MM.1S (cell line): Measurements from ENCODE around the gene ELK1.

Source experiments
- DNase-seq: peaks from one replicate; pipeline ENCODE4 v3.0.0-alpha.2; 2015
- H2AFZ ChIP-seq: fragments of 300-600 bp; sonication (generic); 2 replicates; pipeline ENCODE4 v1.6.0; 2016; ENCODE audit warnings: antibody characterized with exemption, low read length
- H3F3A ChIP-seq: fragments of 300-600 bp; sonication (generic); 2 replicates; pipeline ENCODE4 v1.6.1; 2016; ENCODE audit warnings: mild to moderate bottlenecking, antibody characterized with exemption, low read length, moderate library complexity, mixed read lengths; ENCODE audit not compliant: insufficient read depth
- H3K27ac ChIP-seq: fragments of 300-600 bp; sonication (generic); 2 replicates; pipeline ENCODE4 v1.5.1; 2016; ENCODE audit warnings: mild to moderate bottlenecking, low read length
- H3K27me3 ChIP-seq: fragments of 300-600 bp; sonication (generic); replicated peaks from 2 replicates; pipeline ENCODE4 v1.6.0; 2016; ENCODE audit warnings: low read length; ENCODE audit not compliant: insufficient read depth
- H3K36me3 ChIP-seq: fragments of 300-600 bp; sonication (generic); replicated peaks from 2 replicates; pipeline ENCODE4 v1.6.1; 2016; ENCODE audit warnings: mild to moderate bottlenecking, low read length, mixed read lengths; ENCODE audit not compliant: insufficient read depth
- H3K4me1 ChIP-seq: fragments of 300-600 bp; sonication (generic); 2 replicates; pipeline ENCODE4 v1.6.1; 2016; ENCODE audit warnings: low read length, mixed read lengths
- H3K4me2 ChIP-seq: fragments of 300-600 bp; sonication (generic); 2 replicates; pipeline ENCODE4 v1.6.0; 2016; ENCODE audit warnings: low read depth, low read length
- H3K4me3 ChIP-seq: fragments of 300-600 bp; sonication (generic); 2 replicates; pipeline ENCODE4 v1.5.1; 2016; ENCODE audit warnings: low read length, mixed read lengths
- H3K79me2 ChIP-seq: fragments of 300-600 bp; sonication (generic); 2 replicates; pipeline ENCODE4 v1.6.1; 2016; ENCODE audit warnings: mixed run types, low read length, mixed read lengths
- H3K9ac ChIP-seq: fragments of 300-600 bp; sonication (generic); 2 replicates; pipeline ENCODE4 v1.6.1; 2016; ENCODE audit warnings: low read length, mixed read lengths
- H3K9me2 ChIP-seq: fragments of 300-600 bp; sonication (generic); replicated peaks from 2 replicates; pipeline ENCODE4 v1.6.1; 2016; ENCODE audit warnings: mild to moderate bottlenecking, low read length, mixed read lengths; ENCODE audit not compliant: insufficient read depth
- H3K9me3 ChIP-seq: fragments of 300-600 bp; sonication (generic); replicated peaks from 2 replicates; pipeline ENCODE4 v1.6.1; 2016; ENCODE audit warnings: mild to moderate bottlenecking, low read length, mixed read lengths; ENCODE audit not compliant: insufficient read depth
- H4K20me1 ChIP-seq: fragments of 300-600 bp; sonication (generic); 2 replicates; pipeline ENCODE4 v1.6.1; 2016; ENCODE audit warnings: mild to moderate bottlenecking, low read length, moderate library complexity, mixed read lengths; ENCODE audit not compliant: insufficient read depth
- EZH2 ChIP-seq: fragments of 300-600 bp; sonication (generic); optimal IDR thresholded peaks from 2 replicates; pipeline ENCODE3; 2017; ENCODE audit warnings: low read depth, mild to moderate bottlenecking, antibody characterized with exemption, low read length, mixed read lengths
- EZH2phosphoT487 ChIP-seq: fragments of 300-600 bp; sonication (generic); IDR thresholded peaks from 2 replicates; pipeline ENCODE4 v1.6.1; 2018; ENCODE audit warnings: antibody characterized with exemption, low read length
- TF ChIP-seq, protein P1 (sequence below): fragments of 300-600 bp; sonication (generic); IDR thresholded peaks from 2 replicates; pipeline ENCODE4 v1.5.1; 2016; ENCODE audit warnings: antibody characterized with exemption, low read length, mixed read lengths

Gene ELK1

GRCh38 chrX:47595716-47596251, 54.6 kb downstream of the ELK1 start:
- Histone ChIP-seq H3K36me3 (no peaks in the 10 kb centered on the region), H2AFZ (no peak overlapping the region), H3K9me3 (no peaks in the 10 kb centered on the region), H3K4me2 (no peak overlapping the region), H3K79me2 (no peaks in the 10 kb centered on the region), H3K4me3 (no peak overlapping the region), H3K9me2 (no peaks in the 10 kb centered on the region), H3K27me3 (no peaks in the 10 kb centered on the region), H3F3A (no peaks in the 10 kb centered on the region), H3K27ac (no peak overlapping the region), H4K20me1 (no peaks in the 10 kb centered on the region), H3K9ac (no peak overlapping the region), H3K4me1 (no peaks in the 10 kb centered on the region)
- TF ChIP-seq EZH2: no peak
- no peak for DNase-seq

DNA sequence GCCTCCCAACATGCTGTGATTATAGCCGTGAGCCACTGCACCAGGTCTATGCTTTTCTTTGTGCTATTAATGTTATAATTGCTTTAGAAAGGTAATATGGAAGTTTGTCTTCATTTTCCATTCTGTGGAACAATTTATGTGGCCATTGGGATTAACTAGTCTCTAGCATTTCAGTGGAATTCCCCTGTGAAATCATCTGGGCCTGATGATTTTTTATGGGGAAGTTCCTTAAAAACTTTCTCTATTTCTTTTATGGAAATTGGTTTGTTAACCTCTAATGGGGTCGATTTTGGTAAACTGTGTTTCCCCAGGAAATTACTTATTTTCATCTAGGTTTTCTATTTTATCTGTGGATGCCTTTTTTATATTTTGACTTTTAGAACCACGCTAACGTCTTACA, 56.8 kb downstream of the ELK1 start:
- no peak for TF ChIP-seq EZH2phosphoT487
- no peak for TF ChIP-seq EZH2
- TF ChIP-seq, protein P1, sequence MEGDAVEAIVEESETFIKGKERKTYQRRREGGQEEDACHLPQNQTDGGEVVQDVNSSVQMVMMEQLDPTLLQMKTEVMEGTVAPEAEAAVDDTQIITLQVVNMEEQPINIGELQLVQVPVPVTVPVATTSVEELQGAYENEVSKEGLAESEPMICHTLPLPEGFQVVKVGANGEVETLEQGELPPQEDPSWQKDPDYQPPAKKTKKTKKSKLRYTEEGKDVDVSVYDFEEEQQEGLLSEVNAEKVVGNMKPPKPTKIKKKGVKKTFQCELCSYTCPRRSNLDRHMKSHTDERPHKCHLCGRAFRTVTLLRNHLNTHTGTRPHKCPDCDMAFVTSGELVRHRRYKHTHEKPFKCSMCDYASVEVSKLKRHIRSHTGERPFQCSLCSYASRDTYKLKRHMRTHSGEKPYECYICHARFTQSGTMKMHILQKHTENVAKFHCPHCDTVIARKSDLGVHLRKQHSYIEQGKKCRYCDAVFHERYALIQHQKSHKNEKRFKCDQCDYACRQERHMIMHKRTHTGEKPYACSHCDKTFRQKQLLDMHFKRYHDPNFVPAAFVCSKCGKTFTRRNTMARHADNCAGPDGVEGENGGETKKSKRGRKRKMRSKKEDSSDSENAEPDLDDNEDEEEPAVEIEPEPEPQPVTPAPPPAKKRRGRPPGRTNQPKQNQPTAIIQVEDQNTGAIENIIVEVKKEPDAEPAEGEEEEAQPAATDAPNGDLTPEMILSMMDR: no peak
- Histone ChIP-seq H3K4me3 (no peak overlapping the region), H3K27me3 (no peaks in the 10 kb centered on the region), H3K27ac (no peak overlapping the region), H3K4me2 (no peak overlapping the region), H3K9ac (no peak overlapping the region), H3K9me3 (no peaks in the 10 kb centered on the region), H3F3A (no peaks in the 10 kb centered on the region), H3K36me3 (no peaks in the 10 kb centered on the region), H2AFZ (no peak overlapping the region), H3K79me2 (no peaks in the 10 kb centered on the region), H4K20me1 (no peaks in the 10 kb centered on the region), H3K9me2 (no peaks in the 10 kb centered on the region), H3K4me1 (no peaks in the 10 kb centered on the region)
- no peak for DNase-seq

DNA sequence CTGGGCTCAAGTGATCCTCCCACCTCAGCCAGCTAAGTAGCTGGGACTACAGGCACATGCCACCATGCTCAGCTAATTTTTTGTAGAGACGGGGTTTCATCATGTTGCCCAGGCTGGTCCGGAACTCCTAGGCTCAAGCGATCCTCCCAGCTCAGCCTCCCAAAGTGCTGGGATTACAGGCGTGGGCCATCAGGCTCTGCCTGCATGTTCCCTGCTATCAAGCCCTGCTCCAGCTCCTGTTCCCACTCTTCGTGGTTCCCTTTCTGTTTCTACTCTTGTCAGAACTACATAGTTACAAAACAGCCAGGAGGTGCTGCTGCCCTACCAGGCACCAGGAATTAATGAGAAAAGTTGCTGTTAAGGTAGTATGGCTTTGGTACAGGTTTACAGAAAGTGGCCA, 59.4 kb downstream of the ELK1 start:
- no peaks in the 10 kb centered on the region for H3K4me1 ChIP-seq
- H3K9me3 ChIP-seq: no peaks in the 10 kb centered on the region
- no peak overlapping the region for H3K9ac ChIP-seq
- no peak overlapping the region for H3K4me3 ChIP-seq
- no peaks in the 10 kb centered on the region for H3F3A ChIP-seq
- H3K36me3 ChIP-seq: no peaks in the 10 kb centered on the region
- H3K9me2 ChIP-seq: no peaks in the 10 kb centered on the region
- no peaks in the 10 kb centered on the region for H3K27me3 ChIP-seq
- no peaks in the 10 kb centered on the region for H4K20me1 ChIP-seq
- DNase-seq: no peak
- H3K79me2 ChIP-seq: no peaks in the 10 kb centered on the region
- H3K4me2 ChIP-seq: no peak overlapping the region
- no peak overlapping the region for H2AFZ ChIP-seq
- no peak overlapping the region for H3K27ac ChIP-seq
- TF ChIP-seq, protein P1: no peak

DNA sequence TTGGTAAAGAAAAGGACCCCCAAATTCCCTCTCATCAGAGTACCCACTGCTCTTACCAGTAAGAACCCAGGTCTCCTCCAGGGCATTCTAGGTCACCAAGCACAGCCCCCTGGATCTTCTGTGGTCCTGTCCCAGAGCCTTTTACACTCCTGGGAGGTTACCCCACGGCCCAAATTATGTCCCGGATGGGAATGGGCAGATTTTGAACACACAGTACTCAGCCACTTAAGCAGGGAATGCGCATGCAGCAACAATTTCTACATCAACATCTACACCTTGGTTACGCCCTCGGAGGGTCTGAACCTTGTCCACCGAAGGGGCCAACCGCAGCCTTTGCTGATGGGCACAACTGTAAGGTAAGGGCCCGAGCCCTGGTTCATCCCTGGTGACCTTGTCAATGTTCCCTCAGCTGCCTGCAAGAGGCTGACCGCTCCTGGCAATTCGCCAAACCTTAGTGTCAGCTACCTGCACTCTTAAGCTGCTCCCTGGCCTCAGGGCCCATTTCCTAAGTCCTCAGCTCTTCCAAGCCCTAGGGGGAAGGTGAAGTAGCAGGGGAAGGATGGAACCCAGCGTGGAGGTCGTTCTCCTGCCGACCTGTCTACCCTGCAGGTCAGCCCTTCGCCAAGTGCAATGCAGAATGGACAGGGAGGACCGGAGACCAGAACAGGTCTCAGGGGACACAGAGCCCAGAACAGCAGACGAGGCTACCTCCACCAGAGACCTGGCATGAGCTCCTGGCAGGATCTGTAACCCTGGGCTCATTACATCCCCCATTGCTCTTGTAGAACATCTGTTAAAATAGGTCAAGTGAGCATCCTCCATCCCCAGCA, 62.2 kb downstream of the ELK1 start:
- no peaks in the 10 kb centered on the region for H3K27me3 ChIP-seq
- H2AFZ ChIP-seq: no peak overlapping the region
- H3K36me3 ChIP-seq: no peaks in the 10 kb centered on the region
- no peak overlapping the region for H3K27ac ChIP-seq
- no peak for DNase-seq
- no peaks in the 10 kb centered on the region for H3K79me2 ChIP-seq
- no peak overlapping the region for H3K9ac ChIP-seq
- no peaks in the 10 kb centered on the region for H3K4me1 ChIP-seq
- no peaks in the 10 kb centered on the region for H3F3A ChIP-seq
- H3K9me2 ChIP-seq: no peaks in the 10 kb centered on the region
- no peaks in the 10 kb centered on the region for H4K20me1 ChIP-seq
- no peak overlapping the region for H3K4me3 ChIP-seq
- H3K9me3 ChIP-seq: no peaks in the 10 kb centered on the region
- no peak for TF ChIP-seq EZH2
- TF ChIP-seq EZH2phosphoT487: no peak
- TF ChIP-seq, protein P1: no peak
- no peak overlapping the region for H3K4me2 ChIP-seq
